ENCODE measurements around the gene CAMK2N2.

The CAMK2N2 gene

DNA sequence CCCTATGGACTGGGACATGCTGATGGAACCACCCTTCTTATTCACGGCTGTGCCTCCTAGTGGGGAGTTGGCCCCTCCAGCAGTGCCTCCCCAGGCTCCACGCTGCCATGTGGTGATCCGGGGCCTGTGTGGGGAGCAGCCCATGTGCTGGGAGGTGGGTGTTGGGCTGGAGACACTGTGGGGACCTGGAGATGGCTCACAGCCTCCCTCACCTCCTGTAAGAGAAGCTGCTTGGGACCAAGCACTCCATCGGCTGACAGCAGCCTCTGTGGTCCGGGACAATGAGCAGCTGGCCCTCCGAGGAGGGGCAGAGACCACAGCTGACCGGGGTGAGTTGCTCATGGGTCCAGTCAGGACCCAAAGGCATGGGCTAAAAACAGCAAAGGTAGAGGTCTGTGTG lies 21.6 kb downstream of the CAMK2N2 start:
- no peak for DNase-seq (ENCODE audit: low spot score)

GRCh38 chr3:184239221-184239620 lies 22.1 kb downstream of the CAMK2N2 start:
- DNase-seq (ENCODE audit: low spot score) = no peak

DNA sequence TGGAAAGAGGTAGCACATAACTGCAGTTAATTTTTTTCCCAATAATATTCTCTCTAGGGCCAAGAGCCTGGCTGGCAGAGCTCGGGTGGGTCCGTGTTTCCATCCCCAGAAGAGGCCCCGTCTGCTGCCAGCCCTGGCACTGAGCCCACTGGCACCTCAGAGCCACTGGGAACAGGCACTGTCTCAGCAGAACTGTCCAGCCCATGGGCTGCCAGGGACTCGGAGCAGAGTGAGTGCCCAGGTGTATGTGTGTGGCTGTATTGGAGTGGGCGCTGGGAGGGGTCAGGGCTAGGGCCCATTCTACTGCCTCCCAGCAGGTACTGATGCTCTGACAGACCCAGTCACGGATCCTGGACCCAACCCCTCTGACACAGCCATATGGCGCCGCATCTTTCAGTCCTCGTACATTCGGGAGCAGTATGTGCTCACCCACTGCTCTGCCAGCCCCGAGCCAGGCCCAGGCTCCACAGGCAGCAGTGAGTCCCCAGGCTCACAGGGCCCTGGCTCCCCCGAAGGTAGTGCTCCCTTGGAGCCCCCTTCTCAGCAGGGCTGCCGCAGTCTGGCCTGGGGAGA lies 23.0 kb downstream of the CAMK2N2 start:
- no peak for DNase-seq (ENCODE audit: low spot score)

- DNase-seq (ENCODE audit: low spot score) = no peak
Observed at GRCh38 chr3:184237807-184238206, 23.5 kb downstream of the CAMK2N2 start.

- no peak for DNase-seq (ENCODE audit: low spot score)
Observed at GRCh38 chr3:184237211-184237610, 24.1 kb downstream of the CAMK2N2 start.

DNA sequence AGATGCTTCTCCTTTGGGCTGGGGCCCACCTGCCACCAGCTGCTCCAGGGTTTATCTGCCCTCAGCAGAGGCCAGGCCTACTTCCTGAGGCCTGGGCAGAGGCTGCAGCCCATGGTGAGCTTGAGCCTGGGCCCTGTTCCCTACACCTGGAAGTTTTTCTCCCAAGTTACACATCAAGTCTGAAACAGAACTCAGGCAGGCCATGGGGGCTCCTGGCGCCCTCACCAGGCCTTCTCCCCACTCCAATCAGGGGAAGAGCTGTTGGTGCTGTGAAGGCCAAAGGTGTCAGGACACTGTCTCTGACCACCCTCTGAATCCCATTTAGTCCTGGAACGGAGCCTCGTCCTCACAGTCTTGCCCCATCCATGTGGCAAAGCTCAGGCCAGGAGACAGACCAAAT lies 24.7 kb downstream of the CAMK2N2 start:
- no peak for DNase-seq (ENCODE audit: low spot score)

GRCh38 chr3:184236033-184236410 lies 25.3 kb downstream of the CAMK2N2 start:
- DNase-seq (ENCODE audit: low spot score) = no peak

GRCh38 chr3:184235381-184236032 lies 25.8 kb downstream of the CAMK2N2 start:
- DNase-seq (ENCODE audit: low spot score) = no peak

DNA sequence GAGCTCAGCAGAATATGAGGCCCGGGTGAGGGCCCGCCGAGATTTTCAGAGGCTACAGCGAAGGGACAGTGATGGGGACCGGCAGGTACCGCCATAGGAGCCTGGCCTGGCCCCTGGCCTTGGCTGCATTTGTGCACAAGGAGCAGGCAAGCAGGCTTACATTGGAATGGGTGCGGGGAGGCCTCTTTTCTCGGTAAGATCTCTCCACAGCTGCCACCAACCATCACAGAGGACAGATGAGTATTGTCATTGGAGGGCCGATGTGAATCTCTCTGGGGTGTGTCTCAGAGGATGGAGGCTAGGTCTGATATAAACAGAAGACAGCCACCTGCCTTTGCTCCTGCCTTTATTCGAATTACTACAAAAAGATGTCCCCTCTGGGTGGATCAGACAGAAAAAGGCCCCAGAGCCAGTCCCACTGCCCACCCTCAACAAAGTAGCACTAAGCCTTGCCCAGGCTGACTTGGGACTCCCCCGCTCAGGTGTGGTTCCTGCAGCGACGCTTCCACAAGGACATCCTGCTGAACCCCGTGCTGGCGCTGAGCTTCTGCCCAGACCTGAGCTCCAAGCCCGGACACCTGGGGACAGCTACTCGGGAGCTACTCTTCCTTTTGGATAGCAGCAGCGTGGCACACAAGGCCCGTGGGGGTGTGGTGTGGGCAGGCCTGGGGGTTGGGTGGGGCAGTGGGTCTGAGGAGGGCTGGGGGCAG lies 26.5 kb downstream of the CAMK2N2 start:
- no peak for DNase-seq (ENCODE audit: low spot score)

- DNase-seq (ENCODE audit: low spot score) = no peak
Observed at GRCh38 chr3:184234224-184234623, 27.1 kb downstream of the CAMK2N2 start.

- DNase-seq (ENCODE audit: low spot score) = no peak
Observed at GRCh38 chr3:184233127-184233843, 28.1 kb downstream of the CAMK2N2 start.

GRCh38 chr3:184231671-184232070 lies 29.7 kb downstream of the CAMK2N2 start:
- no peak for DNase-seq (ENCODE audit: low spot score)

DNA sequence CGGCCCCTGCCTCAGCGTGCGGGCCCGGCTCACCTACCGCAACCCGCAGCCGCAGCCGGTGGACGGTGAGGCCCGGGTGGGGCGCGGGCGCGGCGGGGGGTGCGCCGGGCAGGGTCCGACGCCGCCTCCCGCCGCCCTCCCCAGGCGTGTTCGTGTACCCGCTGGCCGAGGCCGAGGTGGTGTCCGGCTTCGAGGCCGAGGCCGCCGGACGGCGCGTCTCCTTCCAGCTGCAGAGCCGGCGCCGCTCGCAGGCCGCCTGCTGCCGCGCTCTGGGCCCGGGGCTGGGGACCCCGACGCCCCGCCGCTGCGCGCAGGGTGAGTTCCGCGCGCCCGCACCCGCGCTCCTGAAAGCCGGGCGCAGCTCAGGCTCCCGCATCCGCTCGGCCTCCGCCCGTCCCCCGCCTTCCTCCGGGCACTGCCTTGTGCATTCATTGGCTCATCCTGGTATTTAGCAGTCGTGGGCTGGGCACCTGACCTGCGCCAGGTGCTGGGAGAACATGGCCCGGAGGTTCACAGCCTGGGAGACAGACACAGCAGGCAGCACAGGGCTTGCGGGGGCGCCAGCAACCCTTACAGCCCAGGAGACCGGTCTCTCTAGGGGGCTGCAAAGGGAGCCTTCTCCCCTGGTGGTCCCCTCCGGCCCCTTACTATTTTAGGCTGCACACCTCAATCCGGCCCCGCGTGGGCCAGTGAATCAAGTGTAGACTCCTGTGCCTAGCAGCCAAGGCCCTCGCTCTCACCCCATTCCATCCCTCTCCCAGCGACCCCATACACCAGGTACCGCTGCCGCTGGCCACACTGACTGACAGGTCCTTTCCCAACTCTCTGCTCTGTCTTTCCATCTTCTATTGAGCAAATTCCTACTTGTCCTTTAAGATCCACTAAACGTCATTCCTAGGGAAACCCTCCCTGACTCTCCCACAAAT lies 30.5 kb downstream of the CAMK2N2 start:
- no peak for DNase-seq (ENCODE audit: low spot score)

GRCh38 chr3:184230081-184230602 lies 31.2 kb downstream of the CAMK2N2 start:
- no peak for DNase-seq (ENCODE audit: low spot score)

DNA sequence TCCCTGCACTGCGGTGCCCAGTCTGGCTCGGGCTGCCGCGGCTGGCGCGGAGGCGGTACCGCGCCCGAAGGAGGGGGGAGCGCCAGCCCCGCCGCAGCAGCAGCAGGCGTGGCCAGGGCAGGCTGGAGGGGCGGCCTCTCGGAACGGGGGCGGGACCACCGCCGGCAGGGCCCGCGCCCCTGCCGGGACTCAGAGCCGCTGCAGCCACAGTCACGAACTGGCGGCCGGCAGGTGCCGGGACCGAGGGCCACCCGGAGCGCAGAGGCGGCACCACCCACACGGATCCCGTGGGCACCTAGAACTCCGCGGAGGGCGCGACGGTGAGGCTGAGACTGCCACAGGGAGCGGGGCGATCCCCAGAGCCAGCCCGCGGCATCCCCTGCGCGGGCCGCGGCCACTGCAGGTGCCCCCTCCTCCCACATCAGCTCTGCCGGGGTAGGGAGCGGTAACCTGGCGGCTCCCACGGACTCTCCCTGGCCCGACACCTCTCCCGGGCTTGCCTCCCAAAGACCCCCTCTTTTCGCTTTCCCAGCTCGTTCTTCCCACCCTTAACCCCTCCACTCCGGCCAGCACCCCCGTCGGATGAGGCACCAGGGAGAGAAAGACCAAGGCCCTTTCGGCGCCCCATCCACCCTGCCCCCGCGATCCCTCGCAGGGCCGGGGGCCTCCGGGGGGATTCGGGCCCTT lies 31.8 kb downstream of the CAMK2N2 start, which contains the start of gene VWA5B2:
Gene VWA5B2, plus strand, starts transcription at position 192 of the 687 bp plus-strand sequence. CDS start 944 bp downstream, outside the sequence.
- DNase-seq (ENCODE audit: low spot score) = peak; percentile 70

DNA sequence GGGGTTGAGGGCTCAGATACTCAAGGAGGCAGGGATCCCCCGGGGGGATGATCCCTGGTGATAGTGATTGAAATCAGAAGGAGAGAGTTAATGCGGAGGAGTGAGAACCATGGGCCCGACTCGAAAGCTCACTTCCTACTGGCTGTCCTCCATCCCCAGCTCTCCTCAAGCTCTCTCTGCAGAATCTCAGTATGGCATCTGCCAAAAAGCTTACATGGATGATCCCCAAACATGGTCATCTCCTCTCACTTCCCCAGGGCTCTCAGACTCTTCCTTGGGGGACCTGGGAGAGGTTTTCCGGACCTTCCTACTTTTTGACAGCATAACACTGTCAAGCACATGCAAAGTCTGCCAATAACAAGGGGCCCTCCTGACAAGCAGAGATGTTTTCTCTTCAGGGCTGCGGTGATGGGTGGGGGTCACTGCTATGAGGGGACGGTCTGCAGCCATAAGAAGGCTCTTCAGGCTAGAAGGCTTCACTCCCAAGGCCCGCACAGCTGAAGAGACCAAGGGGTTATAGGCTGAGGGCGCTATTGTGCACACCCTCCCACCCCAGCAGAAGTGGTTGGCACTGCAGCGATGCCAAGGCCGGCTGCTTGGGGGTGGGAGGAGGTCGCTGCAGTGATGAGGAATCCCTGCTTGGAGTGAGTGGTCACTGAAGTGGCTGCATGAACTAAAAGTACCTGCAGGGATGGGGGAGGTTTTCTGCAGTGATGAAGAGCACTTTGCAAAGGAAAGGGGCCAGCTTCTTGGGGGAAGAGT lies 32.8 kb downstream of the CAMK2N2 start:
- no peak for DNase-seq (ENCODE audit: low spot score)

DNA sequence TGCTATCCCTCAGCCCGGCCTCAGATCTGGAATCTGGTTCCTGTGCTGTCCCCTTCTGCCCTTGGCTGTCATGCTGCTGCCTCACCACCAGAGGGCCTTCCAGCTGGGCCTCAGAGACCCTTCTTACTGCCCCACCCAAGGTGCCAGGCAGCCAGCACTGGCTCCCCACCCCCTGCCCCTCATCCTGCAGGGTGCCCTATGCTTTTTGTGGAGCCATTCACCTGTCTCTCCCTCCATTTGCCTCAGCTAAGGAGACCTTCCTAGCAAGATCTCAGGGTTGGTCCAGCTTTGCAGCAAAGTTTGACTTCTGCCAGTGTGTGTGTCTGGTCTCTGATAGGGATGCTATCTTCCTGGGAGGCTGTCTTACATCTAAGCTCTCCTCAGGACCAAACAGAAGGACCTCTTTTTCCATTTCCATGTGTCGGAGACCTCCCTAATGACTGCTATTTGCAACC lies 33.8 kb downstream of the CAMK2N2 start:
- peak; percentile 60 for DNase-seq (ENCODE audit: low spot score)

- no peak for DNase-seq (ENCODE audit: low spot score)
Observed at GRCh38 chr3:184223946-184224345, 37.4 kb downstream of the CAMK2N2 start.

- no peak for DNase-seq (ENCODE audit: low spot score)
Observed at GRCh38 chr3:184222521-184222920, 38.8 kb downstream of the CAMK2N2 start.

DNA sequence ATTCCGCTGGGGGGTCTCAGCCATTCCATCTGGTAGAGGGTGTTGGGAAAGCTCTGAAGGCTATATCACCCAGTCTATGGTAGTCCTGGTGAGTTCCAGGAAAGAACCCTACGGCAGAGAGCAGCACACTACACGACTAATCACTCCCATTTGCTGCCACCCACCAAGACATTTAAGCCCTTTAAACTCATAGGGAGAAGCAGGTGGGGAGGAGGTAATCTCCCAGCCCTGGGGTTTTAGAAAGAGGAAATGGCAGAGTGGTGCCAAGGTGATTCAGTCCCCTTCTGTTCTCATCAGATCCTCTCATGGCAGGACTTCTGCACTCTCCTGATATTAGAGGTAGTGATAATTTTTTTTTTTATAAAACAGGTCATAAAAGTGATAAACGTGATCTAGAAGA lies 42.5 kb downstream of the CAMK2N2 start:
- DNase-seq (ENCODE audit: low spot score) = no peak
